Coronary artery (tissue), 2 donors: ENCODE data around the gene CRYGN.

Source experiments
- DNase-seq: peaks from one replicate; pipeline ENCODE4 v3.0.0-alpha.2; 2017; ENCODE audit warnings: low spot score
- H3K27ac ChIP-seq, 2 donors: fragments of 200-600 bp; sonication (generic); one replicate each; pipeline ENCODE4 v1.5.1; 2016 to 2019
- H3K4me3 ChIP-seq: fragments of 200-600 bp; sonication (generic); 2 replicates; pipeline ENCODE4 v1.5.1; 2016; ENCODE audit warnings: mild to moderate bottlenecking, moderate library complexity
- CTCF ChIP-seq: fragments of 200-600 bp; sonication (generic); IDR thresholded peaks from one replicate; pipeline ENCODE4 v1.5.1; 2019; ENCODE audit warnings: antibody characterized with exemption

Gene CRYGN

GRCh38 chr7:151460474-151460855, 20.5 kb upstream of the CRYGN start:
- Histone ChIP-seq H3K4me3 (peak overlapping the region; percentile 55), H3K27ac (peak overlapping the region; percentile 82 to 95)
- DNase-seq = no peak
- no peak for TF ChIP-seq CTCF

DNA sequence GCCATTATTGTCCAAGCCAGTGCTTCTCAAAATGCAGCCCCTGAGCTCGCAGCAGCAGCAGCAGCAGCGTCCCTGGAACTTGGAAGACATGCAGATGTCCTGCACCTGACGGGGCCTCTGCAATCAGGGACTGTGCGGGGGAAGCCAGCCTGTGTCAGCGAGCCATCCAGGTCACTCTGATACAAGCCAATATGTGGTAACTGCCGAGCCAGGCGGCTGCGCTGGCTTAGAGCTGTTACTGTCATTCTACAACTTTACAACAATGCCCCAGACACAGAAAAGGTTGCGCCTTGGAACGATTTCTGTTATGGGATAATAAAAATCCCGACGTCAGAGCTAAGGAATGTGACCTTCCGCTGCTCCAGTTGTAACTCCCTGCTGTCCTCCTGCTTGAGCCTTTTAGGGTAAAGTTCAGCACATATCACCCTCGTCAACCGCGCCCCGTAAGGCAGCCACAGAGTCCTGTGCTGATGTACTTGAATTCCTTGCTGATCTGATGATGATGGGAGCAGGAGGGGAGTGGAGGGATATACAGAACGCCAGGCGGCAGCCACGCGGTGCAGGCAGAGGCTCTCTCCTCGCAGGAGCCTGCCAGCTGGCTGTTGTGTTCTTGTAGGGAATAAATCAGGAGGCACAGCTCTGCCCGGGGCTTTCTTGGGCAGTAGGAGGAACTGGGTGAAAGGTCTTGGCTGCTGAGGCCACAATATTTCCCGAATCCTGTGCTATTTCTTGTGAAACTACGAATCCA, 20.0 kb upstream of the CRYGN start:
- no peak for TF ChIP-seq CTCF
- H3K27ac ChIP-seq = peak overlapping the region; percentile 82 to 95
- peak overlapping the region; percentile 55 for H3K4me3 ChIP-seq
- peak; percentile 96 for DNase-seq

DNA sequence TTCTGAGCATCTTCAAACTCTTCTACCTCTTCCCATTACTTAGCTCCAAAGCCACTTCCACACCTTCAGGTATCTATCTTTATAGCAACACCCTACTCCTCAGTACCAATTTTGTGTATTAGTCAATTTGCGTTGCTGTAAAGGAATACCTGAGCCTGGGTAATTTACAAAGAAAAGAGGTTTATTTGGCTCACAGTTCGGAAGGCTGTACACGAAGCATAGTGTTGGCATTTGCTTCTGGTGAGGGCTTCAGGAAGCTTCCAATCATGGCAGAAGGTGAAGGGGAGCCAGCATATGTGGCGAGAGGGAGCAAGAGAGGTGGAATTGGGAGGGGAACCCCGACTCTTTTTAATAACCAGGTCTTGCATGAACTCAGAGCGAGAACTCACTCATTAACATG, 17.6 kb upstream of the CRYGN start:
- H3K4me3 ChIP-seq = no peak overlapping the region
- H3K27ac ChIP-seq = no peak overlapping the region
- no peak for TF ChIP-seq CTCF
- no peak for DNase-seq

- H3K27ac ChIP-seq = no peak overlapping the region
- no peak overlapping the region for H3K4me3 ChIP-seq
- DNase-seq = no peak
- TF ChIP-seq CTCF = no peak
Measured at GRCh38 chr7:151456782-151457181, 16.8 kb upstream of the CRYGN start.

DNA sequence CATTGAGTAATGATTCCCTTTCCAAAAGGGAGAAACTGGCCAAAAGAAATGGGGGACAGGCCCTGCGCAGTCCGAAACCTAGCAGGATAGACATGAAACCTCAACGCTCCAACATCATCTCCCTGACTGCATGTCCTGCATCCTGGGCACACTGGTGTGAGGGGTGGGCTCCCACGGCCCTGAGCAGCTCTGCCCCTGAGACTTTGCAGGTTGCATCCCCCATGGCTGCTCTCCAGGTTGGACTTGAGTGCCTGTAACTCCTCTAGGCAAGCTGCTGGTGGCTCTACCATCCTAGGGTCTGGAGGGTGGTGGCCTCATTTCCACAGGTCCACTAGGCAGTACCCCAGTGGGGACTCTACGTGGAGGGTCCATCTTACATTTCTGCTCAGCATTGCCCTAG, 16.3 kb upstream of the CRYGN start:
- no peak for DNase-seq
- no peak overlapping the region for H3K4me3 ChIP-seq
- no peak overlapping the region for H3K27ac ChIP-seq
- TF ChIP-seq CTCF = no peak

GRCh38 chr7:151455690-151456089, 15.7 kb upstream of the CRYGN start:
- no peak overlapping the region for H3K27ac ChIP-seq
- H3K4me3 ChIP-seq = no peak overlapping the region
- TF ChIP-seq CTCF = no peak
- DNase-seq = no peak

DNA sequence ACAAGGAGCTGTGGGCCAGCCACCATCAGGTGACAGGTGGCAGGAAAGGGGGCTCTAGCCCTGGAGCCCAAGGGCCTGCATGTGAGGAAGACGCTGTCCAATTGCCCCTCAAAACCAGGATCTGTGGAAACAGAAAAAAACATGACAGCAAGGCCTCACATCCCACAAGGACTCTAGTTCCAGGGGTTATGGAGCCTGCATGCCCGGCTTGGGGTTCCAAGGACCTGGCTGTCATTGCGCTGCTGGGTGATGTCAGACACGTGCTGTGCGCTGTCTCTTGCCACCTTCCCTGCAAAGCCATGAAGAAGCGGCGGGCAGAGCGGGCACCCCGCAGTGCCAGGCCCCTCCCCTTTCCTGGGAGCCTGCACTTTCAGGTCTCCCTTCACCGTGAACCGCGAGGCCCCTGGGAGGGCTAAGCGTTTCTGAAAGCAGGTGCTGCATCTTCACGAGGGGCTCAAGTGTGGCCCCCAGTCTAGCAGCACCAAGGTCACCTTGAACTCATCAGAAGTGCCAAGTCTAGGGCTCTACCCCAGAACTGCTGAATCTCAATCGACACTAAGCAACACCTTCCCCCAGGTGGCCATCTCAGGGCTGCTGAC, 15.1 kb upstream of the CRYGN start:
- TF ChIP-seq CTCF = no peak
- Histone ChIP-seq H3K4me3 (no peak overlapping the region), H3K27ac (no peak overlapping the region)
- DNase-seq = no peak
